Measurements from ENCODE around the gene PDZD2.

Gene PDZD2

GRCh38 chr5:31859096-31859495 lies 220.2 kb downstream of the PDZD2 start:
- TF ChIP-seq CTCF (IDR thresholded peaks at IDR 0.05), result no peak
- Histone ChIP-seq H3K9me3 (no peaks in the 10 kb centered on the region), H3K4me1 (ENCODE audit: control insufficient read depth in 1 of 2, insufficient read depth in 1 of 2, low read depth in 1 of 2, low read length in 1 of 2) (peaks cover 0 to 10% of the 10 kb centered on the region in 2 experiments), H3K36me3 (no peaks in the 10 kb centered on the region), H3K27ac (no peak overlapping the region), H3K4me3 (ENCODE audit: low read depth in 1 of 2, low read length in 1 of 2) (no peak overlapping the region), H3K27me3 (peaks cover 36% of the 10 kb centered on the region)

- TF ChIP-seq CTCF (IDR thresholded peaks at IDR 0.05), result no peak
- Histone ChIP-seq H3K36me3 (no peaks in the 10 kb centered on the region), H3K4me3 (ENCODE audit: low read depth in 1 of 2, low read length in 1 of 2) (no peak overlapping the region), H3K27ac (no peak overlapping the region), H3K4me1 (ENCODE audit: control insufficient read depth in 1 of 2, insufficient read depth in 1 of 2, low read depth in 1 of 2, low read length in 1 of 2) (peaks cover 0 to 2% of the 10 kb centered on the region in 2 experiments), H3K27me3 (peaks cover 28% of the 10 kb centered on the region), H3K9me3 (no peaks in the 10 kb centered on the region)
Observed at GRCh38 chr5:31860278-31860677, 221.3 kb downstream of the PDZD2 start.

- TF ChIP-seq CTCF (IDR thresholded peaks at IDR 0.05), result no peak
- H3K27ac ChIP-seq, result no peak overlapping the region
- H3K27me3 ChIP-seq, result peaks cover 23% of the 10 kb centered on the region
- H3K9me3 ChIP-seq, result no peaks in the 10 kb centered on the region
- H3K4me3 ChIP-seq (ENCODE audit: low read depth in 1 of 2, low read length in 1 of 2), result no peak overlapping the region
- no peaks in the 10 kb centered on the region for H3K4me1 ChIP-seq (ENCODE audit: control insufficient read depth in 1 of 2, insufficient read depth in 1 of 2, low read depth in 1 of 2, low read length in 1 of 2)
- no peaks in the 10 kb centered on the region for H3K36me3 ChIP-seq
Observed at GRCh38 chr5:31860726-31861433, 221.9 kb downstream of the PDZD2 start.

DNA sequence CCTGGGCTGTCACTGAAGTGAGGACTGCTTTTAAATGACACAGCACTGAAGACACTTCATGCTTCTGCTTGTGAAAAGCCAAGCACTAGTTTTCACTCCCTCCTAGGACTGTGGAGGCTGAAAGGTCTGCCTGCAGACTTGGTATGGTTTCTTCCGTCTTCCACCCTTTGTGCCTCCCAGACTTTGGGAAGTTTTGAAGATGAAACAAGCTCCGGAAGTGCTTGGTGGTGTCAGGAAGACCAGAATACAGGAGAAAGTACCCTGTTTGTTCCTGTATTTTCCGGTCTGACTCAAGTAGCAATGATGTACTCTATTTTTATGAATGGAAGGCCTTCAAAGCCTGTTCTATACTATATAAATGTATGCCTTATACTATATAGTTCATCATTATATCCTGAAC lies 222.7 kb downstream of the PDZD2 start:
- H3K27ac ChIP-seq, result no peak overlapping the region
- H3K27me3 ChIP-seq, result peaks cover 23% of the 10 kb centered on the region

GRCh38 chr5:31863991-31864411 lies 225.1 kb downstream of the PDZD2 start:
- H3K36me3 ChIP-seq, result no peaks in the 10 kb centered on the region
- no peaks in the 10 kb centered on the region for H3K4me1 ChIP-seq (ENCODE audit: control insufficient read depth in 1 of 2, insufficient read depth in 1 of 2, low read depth in 1 of 2, low read length in 1 of 2)
- TF ChIP-seq CTCF (IDR thresholded peaks at IDR 0.05), result no peak
- no peak overlapping the region for H3K27ac ChIP-seq
- peaks cover 25% of the 10 kb centered on the region for H3K27me3 ChIP-seq
- H3K9me3 ChIP-seq, result no peaks in the 10 kb centered on the region
- no peak overlapping the region for H3K4me3 ChIP-seq (ENCODE audit: low read depth in 1 of 2, low read length in 1 of 2)

More for the DNA sequence above, 222.7 kb downstream of the PDZD2 start:
- Histone ChIP-seq H3K9me3 (no peaks in the 10 kb centered on the region), H3K36me3 (no peaks in the 10 kb centered on the region), H3K4me1 (ENCODE audit: control insufficient read depth in 1 of 2, insufficient read depth in 1 of 2, low read depth in 1 of 2, low read length in 1 of 2) (no peaks in the 10 kb centered on the region), H3K4me3 (ENCODE audit: low read depth in 1 of 2, low read length in 1 of 2) (no peak overlapping the region)
- TF ChIP-seq CTCF (IDR thresholded peaks at IDR 0.05), result no peak

Data from neutrophil (primary cell).